Loucy (cell line): ENCODE measurements around the gene DRGX.

Experiments
- H2AFZ ChIP-seq: fragments of 200-600 bp; sonication (generic); 2 replicates; pipeline ENCODE4 v1.6.0; 2016; ENCODE audit warnings: antibody characterized with exemption, mild to moderate bottlenecking, low read length, moderate library complexity
- H3F3A ChIP-seq: fragments of 200-600 bp; 2 replicates; pipeline ENCODE4 v1.6.0; 2016; ENCODE audit warnings: antibody characterized with exemption, low read depth, mild to moderate bottlenecking
- H3K27me3 ChIP-seq: fragments of 200-600 bp; sonication (generic); 2 replicates; pipeline ENCODE4 v1.6.1; 2014; ENCODE audit warnings: low read length, mild to moderate bottlenecking; ENCODE audit not compliant: insufficient read depth, poor library complexity, severe bottlenecking
- H3K36me3 ChIP-seq: fragments of 200-600 bp; sonication (generic); 2 replicates; pipeline ENCODE4 v1.6.1; 2016; ENCODE audit warnings: low read length; ENCODE audit not compliant: insufficient read depth
- H3K4me1 ChIP-seq: fragments of 200-600 bp; sonication (generic); 2 replicates; pipeline ENCODE4 v1.5.1; 2014; ENCODE audit warnings: low read length, mild to moderate bottlenecking; ENCODE audit not compliant: insufficient read depth, poor library complexity, severe bottlenecking
- H3K4me2 ChIP-seq: fragments of 200-600 bp; sonication (generic); 2 replicates; pipeline ENCODE4 v1.6.0; 2014; ENCODE audit warnings: antibody characterized with exemption, low read length, low read depth, mild to moderate bottlenecking; ENCODE audit not compliant: poor library complexity, severe bottlenecking
- H3K4me3 ChIP-seq: fragments of 200-600 bp; sonication (generic); 2 replicates; pipeline ENCODE4 v1.5.1; 2014; ENCODE audit warnings: low read length, mild to moderate bottlenecking, mixed read lengths; ENCODE audit not compliant: poor library complexity, severe bottlenecking
- H3K79me2 ChIP-seq: fragments of 200-600 bp; sonication (generic); 2 replicates; pipeline ENCODE4 v1.6.1; 2014; ENCODE audit warnings: low read length; ENCODE audit not compliant: insufficient read depth
- H3K9ac ChIP-seq: fragments of 200-600 bp; sonication (generic); 2 replicates; pipeline ENCODE4 v1.6.0; 2014; ENCODE audit warnings: mild to moderate bottlenecking, low read depth, low read length, moderate library complexity; ENCODE audit not compliant: poor library complexity, severe bottlenecking
- H3K9me2 ChIP-seq: fragments of 200-600 bp; sonication (generic); replicated peaks from 2 replicates; pipeline ENCODE4 v1.6.1; 2016; ENCODE audit warnings: low read depth, low read length, mixed read lengths
- H3K9me3 ChIP-seq: fragments of 200-600 bp; sonication (generic); 2 replicates; pipeline ENCODE4 v1.6.1; 2014; ENCODE audit warnings: mild to moderate bottlenecking, antibody characterized with exemption, low read length, low read depth; ENCODE audit not compliant: insufficient read depth
- H4K20me1 ChIP-seq: fragments of 200-600 bp; sonication (generic); 2 replicates; pipeline ENCODE4 v1.6.0; 2014; ENCODE audit warnings: antibody characterized with exemption, low read length, mild to moderate bottlenecking; ENCODE audit not compliant: insufficient read depth, poor library complexity, severe bottlenecking
- EZH2phosphoT487 ChIP-seq: fragments of 200-600 bp; IDR thresholded peaks from 2 replicates; pipeline ENCODE4 v1.6.1; 2018; ENCODE audit warnings: antibody characterized with exemption, mild to moderate bottlenecking, moderate library complexity, borderline replicate concordance
- TF ChIP-seq, protein P1 (sequence below): fragments of 200-600 bp; sonication (generic); conservative IDR thresholded peaks from 2 replicates; pipeline ENCODE4 v1.5.1; 2014; ENCODE audit warnings: mild to moderate bottlenecking, antibody characterized with exemption, low read length

Gene DRGX

DNA sequence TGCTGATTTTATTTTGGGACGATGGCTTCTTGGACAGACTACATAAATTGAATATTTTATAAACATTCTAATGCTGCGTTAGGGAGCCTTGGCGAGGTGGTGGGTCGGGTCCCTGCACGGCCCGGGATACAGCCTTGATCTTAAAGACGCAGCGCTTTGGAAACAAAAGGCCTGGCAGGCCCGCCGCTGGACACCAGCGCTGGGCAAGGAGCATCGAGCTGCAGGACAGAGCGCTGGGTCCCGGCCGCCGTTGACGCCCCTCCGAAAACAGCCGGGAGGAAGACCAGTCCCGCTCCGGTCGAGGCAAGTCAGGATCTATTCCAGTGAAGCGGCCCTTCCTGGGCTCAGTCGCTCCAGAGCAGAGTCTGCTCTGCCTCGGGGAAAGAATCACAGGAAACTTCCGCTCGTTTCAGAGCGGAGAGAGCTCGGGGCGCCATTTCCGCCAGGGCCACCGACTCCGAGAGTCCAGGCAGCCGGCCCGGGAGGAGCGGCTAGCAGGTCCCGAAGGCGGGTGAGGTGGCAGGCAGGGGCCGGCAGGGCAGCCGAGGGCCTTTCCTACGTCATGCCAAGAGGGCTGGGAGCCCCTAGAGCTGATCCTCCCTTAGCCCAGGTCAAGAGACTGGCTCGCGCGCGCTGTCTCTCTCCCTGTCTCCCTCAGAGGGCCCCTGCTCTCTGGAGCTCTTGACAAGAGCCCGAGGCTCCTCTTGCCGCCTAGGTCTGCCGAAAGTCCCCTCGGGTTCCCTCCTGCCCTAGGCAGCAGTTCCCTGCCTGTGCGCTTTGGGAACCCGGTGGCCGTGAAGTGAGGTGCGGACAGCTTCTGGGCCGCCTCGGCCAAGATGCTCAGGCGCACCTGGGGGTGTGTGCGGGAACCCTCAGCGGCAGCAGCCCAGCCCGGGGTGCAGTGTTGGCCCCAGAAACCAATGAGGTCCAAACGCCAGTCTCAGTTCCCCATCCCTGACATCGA, 1.4 kb upstream of the DRGX start:
- H3K36me3 ChIP-seq, result no peaks in the 10 kb centered on the region
- H3K79me2 ChIP-seq, result no peaks in the 10 kb centered on the region
- no peak overlapping the region for H3K9ac ChIP-seq
- TF ChIP-seq EZH2phosphoT487, result no peak
- TF ChIP-seq, protein P1, sequence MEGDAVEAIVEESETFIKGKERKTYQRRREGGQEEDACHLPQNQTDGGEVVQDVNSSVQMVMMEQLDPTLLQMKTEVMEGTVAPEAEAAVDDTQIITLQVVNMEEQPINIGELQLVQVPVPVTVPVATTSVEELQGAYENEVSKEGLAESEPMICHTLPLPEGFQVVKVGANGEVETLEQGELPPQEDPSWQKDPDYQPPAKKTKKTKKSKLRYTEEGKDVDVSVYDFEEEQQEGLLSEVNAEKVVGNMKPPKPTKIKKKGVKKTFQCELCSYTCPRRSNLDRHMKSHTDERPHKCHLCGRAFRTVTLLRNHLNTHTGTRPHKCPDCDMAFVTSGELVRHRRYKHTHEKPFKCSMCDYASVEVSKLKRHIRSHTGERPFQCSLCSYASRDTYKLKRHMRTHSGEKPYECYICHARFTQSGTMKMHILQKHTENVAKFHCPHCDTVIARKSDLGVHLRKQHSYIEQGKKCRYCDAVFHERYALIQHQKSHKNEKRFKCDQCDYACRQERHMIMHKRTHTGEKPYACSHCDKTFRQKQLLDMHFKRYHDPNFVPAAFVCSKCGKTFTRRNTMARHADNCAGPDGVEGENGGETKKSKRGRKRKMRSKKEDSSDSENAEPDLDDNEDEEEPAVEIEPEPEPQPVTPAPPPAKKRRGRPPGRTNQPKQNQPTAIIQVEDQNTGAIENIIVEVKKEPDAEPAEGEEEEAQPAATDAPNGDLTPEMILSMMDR, result no peak
- no peak overlapping the region for H3K4me2 ChIP-seq
- H4K20me1 ChIP-seq, result no peaks in the 10 kb centered on the region
- no peak overlapping the region for H2AFZ ChIP-seq
- no peak overlapping the region for H3K4me3 ChIP-seq
- no peaks in the 10 kb centered on the region for H3F3A ChIP-seq
- no peaks in the 10 kb centered on the region for H3K4me1 ChIP-seq
- no peaks in the 10 kb centered on the region for H3K9me2 ChIP-seq
- H3K27me3 ChIP-seq, result no peaks in the 10 kb centered on the region
- no peaks in the 10 kb centered on the region for H3K9me3 ChIP-seq

- Histone ChIP-seq H3K9ac (no peak overlapping the region), H3K4me1 (no peaks in the 10 kb centered on the region), H3K9me3 (no peaks in the 10 kb centered on the region), H3F3A (no peaks in the 10 kb centered on the region), H3K4me2 (no peak overlapping the region), H3K79me2 (no peaks in the 10 kb centered on the region), H2AFZ (no peak overlapping the region), H3K36me3 (no peaks in the 10 kb centered on the region), H4K20me1 (no peaks in the 10 kb centered on the region), H3K27me3 (no peaks in the 10 kb centered on the region), H3K4me3 (no peak overlapping the region), H3K9me2 (no peaks in the 10 kb centered on the region)
- TF ChIP-seq EZH2phosphoT487, result no peak
- TF ChIP-seq, protein P1, result no peak
These were observed 744 bp upstream of the DRGX start for GRCh38 chr10:49396666-49396999.

- H3K27me3 ChIP-seq, result no peaks in the 10 kb centered on the region
- H2AFZ ChIP-seq, result no peak overlapping the region
- H4K20me1 ChIP-seq, result no peaks in the 10 kb centered on the region
- no peak overlapping the region for H3K4me3 ChIP-seq
- no peak overlapping the region for H3K4me2 ChIP-seq
- no peaks in the 10 kb centered on the region for H3K79me2 ChIP-seq
- no peaks in the 10 kb centered on the region for H3K4me1 ChIP-seq
- H3K36me3 ChIP-seq, result no peaks in the 10 kb centered on the region
- H3F3A ChIP-seq, result no peaks in the 10 kb centered on the region
- no peak overlapping the region for H3K9ac ChIP-seq
- H3K9me2 ChIP-seq, result no peaks in the 10 kb centered on the region
- H3K9me3 ChIP-seq, result no peaks in the 10 kb centered on the region
- no peak for TF ChIP-seq EZH2phosphoT487
- TF ChIP-seq, protein P1, result no peak
These were observed 752 bp downstream of the DRGX start for GRCh38 chr10:49394933-49395740.
